Skeletal muscle satellite cell (primary cell): Measurements from ENCODE around the gene ENAH.
A peak's percentile ranks its signal among the peaks of the same experiment; 100 is the strongest.

Source experiments
- H3K27me3 ChIP-seq: 2 replicates; pipeline ENCODE4 v1.7.0; 2013; ENCODE audit warnings: low read length; ENCODE audit not compliant: control insufficient read depth, insufficient read depth
- H3K36me3 ChIP-seq: 2 replicates; pipeline ENCODE4 v1.7.0; 2013; ENCODE audit warnings: mild to moderate bottlenecking, control low read depth, low read length; ENCODE audit not compliant: insufficient read depth
- H3K4me1 ChIP-seq: 2 replicates; pipeline ENCODE4 v1.7.0; 2013; ENCODE audit warnings: low read length; ENCODE audit not compliant: control insufficient read depth, insufficient read depth
- H3K4me2 ChIP-seq: 2 replicates; pipeline ENCODE4 v1.7.0; 2013; ENCODE audit warnings: mild to moderate bottlenecking, low read length
- H3K4me3 ChIP-seq: 2 replicates; pipeline ENCODE4 v1.7.0; 2013; ENCODE audit warnings: low read length
- H3K9ac ChIP-seq: 2 replicates; pipeline ENCODE4 v1.7.0; 2013; ENCODE audit warnings: mild to moderate bottlenecking, low read depth, low read length, moderate library complexity
- H3K9me3 ChIP-seq: replicated peaks from 2 replicates; pipeline ENCODE4 v1.7.0; 2013; ENCODE audit warnings: mild to moderate bottlenecking, control low read depth, low read length

Gene ENAH

GRCh38 chr1:225498549-225499136, 154.3 kb downstream of the ENAH start:
- Histone ChIP-seq H3K4me2 (no peak overlapping the region), H3K4me1 (peaks cover 4% of the 10 kb centered on the region), H3K36me3 (peaks cover 40% of the 10 kb centered on the region), H3K4me3 (no peak overlapping the region), H3K9me3 (no peaks in the 10 kb centered on the region), H3K27me3 (no peaks in the 10 kb centered on the region), H3K9ac (no peak overlapping the region)

- Histone ChIP-seq H3K4me2 (no peak overlapping the region), H3K4me3 (no peak overlapping the region), H3K27me3 (no peaks in the 10 kb centered on the region), H3K36me3 (peaks cover 26% of the 10 kb centered on the region), H3K9me3 (no peaks in the 10 kb centered on the region), H3K4me1 (peaks cover 4% of the 10 kb centered on the region), H3K9ac (no peak overlapping the region)
Measured at GRCh38 chr1:225494789-225495359, 158.0 kb downstream of the ENAH start.

DNA sequence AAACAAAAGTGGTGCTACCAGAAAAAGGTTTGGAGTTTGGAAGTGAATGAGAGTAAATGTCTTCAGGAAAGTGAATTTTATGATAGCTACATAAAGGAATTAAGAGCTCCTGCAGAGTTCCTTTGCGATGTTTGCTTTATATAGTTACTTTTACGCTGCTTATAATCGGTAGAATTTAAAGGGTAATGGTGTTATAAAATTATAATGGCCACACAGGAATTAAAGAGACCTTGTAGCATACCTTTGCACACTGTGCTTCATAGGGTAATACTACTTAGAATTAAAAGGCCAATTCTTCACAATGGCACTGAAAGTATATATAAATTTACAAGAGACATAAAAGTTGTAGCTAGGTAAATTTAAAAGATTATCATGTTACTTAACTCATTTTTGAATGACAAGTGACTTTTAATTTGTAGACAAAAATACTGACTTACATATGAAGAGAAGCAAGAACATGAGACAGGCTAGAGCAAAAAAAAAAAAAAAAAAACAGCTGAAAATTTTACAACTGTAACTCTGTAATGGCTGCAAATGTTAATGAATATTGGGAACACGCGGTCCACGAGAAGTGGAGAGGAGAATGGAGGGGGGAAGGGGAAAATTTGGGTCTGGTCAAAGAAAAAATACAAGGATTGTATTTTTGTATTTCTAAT, 159.2 kb downstream of the ENAH start:
- Histone ChIP-seq H3K4me3 (no peak overlapping the region), H3K36me3 (peaks cover 27% of the 10 kb centered on the region), H3K4me1 (peaks cover 2% of the 10 kb centered on the region), H3K27me3 (no peaks in the 10 kb centered on the region), H3K9me3 (no peaks in the 10 kb centered on the region), H3K9ac (no peak overlapping the region), H3K4me2 (no peak overlapping the region)

- no peak overlapping the region for H3K9ac ChIP-seq
- peaks cover 3% of the 10 kb centered on the region for H3K27me3 ChIP-seq
- H3K4me3 ChIP-seq, result no peak overlapping the region
- no peaks in the 10 kb centered on the region for H3K4me1 ChIP-seq
- no peaks in the 10 kb centered on the region for H3K9me3 ChIP-seq
- H3K4me2 ChIP-seq, result no peak overlapping the region
- peaks cover 4% of the 10 kb centered on the region for H3K36me3 ChIP-seq
Measured at GRCh38 chr1:225488676-225489075, 164.2 kb downstream of the ENAH start.

DNA sequence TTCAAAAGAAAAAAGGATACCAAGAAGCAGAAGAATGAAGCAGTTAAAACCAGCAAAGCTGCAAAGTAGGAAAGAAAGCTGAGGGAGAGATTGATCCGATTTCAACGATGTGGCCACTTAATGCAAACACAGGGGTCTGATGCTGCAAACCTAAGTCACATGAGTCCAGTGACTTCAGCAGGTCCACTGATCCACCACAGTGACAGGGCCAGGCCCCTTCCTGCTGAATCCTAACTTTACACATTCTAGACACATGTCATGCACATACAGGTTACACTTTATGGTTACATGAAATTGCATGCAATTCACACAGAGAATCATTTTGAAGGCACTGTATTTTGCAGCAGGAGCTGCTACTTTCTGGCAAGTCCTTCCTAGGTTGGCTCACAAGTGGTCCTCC, 166.1 kb downstream of the ENAH start:
- Histone ChIP-seq H3K36me3 (peaks cover 3% of the 10 kb centered on the region), H3K4me1 (peaks cover 8% of the 10 kb centered on the region), H3K4me2 (no peak overlapping the region), H3K27me3 (peaks cover 12% of the 10 kb centered on the region), H3K9me3 (no peaks in the 10 kb centered on the region), H3K4me3 (no peak overlapping the region), H3K9ac (no peak overlapping the region)

DNA sequence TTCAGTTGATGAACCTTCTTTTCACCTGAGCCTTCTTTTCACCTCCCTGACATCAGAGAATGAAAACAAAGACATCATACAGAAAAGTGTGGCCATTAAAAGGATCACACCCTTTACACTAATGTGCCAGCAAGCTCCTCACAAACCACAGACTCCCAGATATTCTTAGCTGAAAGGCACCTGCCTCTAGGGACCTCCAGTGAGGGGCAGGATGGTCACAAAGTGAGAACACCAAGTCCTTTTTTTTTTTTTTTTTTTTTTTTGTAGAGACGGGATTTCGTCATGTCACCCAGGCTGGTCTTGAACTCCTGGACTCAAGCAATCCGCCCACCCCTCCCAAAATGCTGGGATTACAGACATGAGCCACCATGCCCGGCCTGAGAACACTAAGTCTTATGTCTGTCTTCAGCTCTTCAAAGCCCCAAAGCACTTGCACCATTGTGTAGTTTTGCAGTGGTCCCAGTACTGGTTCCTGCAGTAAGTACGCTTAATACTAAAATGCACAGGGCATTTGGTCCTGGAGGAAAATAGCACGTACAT, 166.9 kb downstream of the ENAH start:
- H3K4me3 ChIP-seq, result no peak overlapping the region
- no peak overlapping the region for H3K4me2 ChIP-seq
- H3K27me3 ChIP-seq, result peaks cover 19% of the 10 kb centered on the region
- peaks cover 3% of the 10 kb centered on the region for H3K36me3 ChIP-seq
- H3K9me3 ChIP-seq, result no peaks in the 10 kb centered on the region
- peaks cover 8% of the 10 kb centered on the region for H3K4me1 ChIP-seq
- no peak overlapping the region for H3K9ac ChIP-seq

DNA sequence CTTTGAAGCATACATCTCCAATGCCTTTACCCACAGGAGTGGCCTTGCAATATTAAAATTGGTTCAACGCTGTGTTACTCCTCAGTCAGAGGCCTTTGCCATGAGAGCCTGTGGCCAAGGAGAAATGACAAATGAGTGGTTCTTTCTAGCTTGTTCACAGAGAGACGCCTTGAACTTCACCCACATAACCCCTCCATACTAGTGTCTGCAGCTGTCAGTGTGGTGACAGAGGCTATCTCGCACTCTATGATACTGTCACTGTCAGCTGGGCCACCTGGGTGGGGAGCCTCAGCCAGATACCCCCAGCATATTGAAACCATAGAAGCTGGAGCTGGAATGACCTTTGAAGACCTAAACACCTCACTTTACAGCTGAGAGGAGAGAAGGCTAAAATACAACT, 167.7 kb downstream of the ENAH start:
- H3K36me3 ChIP-seq, result peaks cover 3% of the 10 kb centered on the region
- H3K9ac ChIP-seq, result no peak overlapping the region
- peaks cover 20% of the 10 kb centered on the region for H3K27me3 ChIP-seq
- no peak overlapping the region for H3K4me3 ChIP-seq
- H3K4me1 ChIP-seq, result peaks cover 8% of the 10 kb centered on the region
- no peak overlapping the region for H3K4me2 ChIP-seq
- no peaks in the 10 kb centered on the region for H3K9me3 ChIP-seq

DNA sequence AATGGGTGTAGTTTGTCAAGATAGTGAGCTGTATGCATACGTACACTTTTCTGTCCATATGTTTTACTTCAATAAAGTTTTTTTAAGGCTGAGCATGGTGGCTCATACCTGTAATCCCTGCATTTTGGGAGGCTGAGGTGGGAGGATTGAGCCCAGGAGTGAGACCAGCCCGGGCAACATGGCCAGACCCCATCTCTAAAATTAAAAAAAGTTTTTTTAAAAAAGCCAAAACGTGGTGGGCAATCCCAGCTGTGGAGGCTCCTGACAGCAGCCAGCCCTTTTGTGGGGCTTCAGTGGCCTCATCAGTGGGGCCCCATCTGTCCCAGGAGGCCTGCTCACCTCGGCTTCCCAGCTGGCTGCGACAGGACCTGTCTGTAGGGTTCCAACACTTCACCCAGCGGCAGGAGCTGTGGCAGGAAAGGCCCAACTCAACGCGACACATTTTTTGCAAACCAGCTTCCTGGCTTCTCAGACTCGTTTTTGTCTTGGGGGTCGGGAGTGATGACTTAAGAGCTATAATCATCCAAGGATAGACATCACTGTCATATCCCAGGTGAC, 168.2 kb downstream of the ENAH start:
- Histone ChIP-seq H3K9ac (no peak overlapping the region), H3K4me3 (no peak overlapping the region), H3K4me1 (peaks cover 8% of the 10 kb centered on the region), H3K36me3 (peaks cover 3% of the 10 kb centered on the region), H3K4me2 (no peak overlapping the region), H3K27me3 (peaks cover 20% of the 10 kb centered on the region), H3K9me3 (no peaks in the 10 kb centered on the region)

- no peaks in the 10 kb centered on the region for H3K9me3 ChIP-seq
- H3K4me1 ChIP-seq, result peaks cover 8% of the 10 kb centered on the region
Measured at GRCh38 chr1:225483818-225484656, 168.9 kb downstream of the ENAH start.

GRCh38 chr1:225482421-225482950, 170.4 kb downstream of the ENAH start:
- Histone ChIP-seq H3K36me3 (no peaks in the 10 kb centered on the region), H3K4me3 (no peak overlapping the region), H3K9ac (no peak overlapping the region), H3K9me3 (no peaks in the 10 kb centered on the region), H3K4me2 (peak overlapping the region; percentile 4), H3K4me1 (peaks cover 8% of the 10 kb centered on the region), H3K27me3 (peaks cover 20% of the 10 kb centered on the region)

More at GRCh38 chr1:225483818-225484656, 168.9 kb downstream of the ENAH start:
- peaks cover 20% of the 10 kb centered on the region for H3K27me3 ChIP-seq
- no peak overlapping the region for H3K9ac ChIP-seq
- no peak overlapping the region for H3K4me3 ChIP-seq
- H3K36me3 ChIP-seq, result peaks cover under 1% of the 10 kb centered on the region
- H3K4me2 ChIP-seq, result no peak overlapping the region

DNA sequence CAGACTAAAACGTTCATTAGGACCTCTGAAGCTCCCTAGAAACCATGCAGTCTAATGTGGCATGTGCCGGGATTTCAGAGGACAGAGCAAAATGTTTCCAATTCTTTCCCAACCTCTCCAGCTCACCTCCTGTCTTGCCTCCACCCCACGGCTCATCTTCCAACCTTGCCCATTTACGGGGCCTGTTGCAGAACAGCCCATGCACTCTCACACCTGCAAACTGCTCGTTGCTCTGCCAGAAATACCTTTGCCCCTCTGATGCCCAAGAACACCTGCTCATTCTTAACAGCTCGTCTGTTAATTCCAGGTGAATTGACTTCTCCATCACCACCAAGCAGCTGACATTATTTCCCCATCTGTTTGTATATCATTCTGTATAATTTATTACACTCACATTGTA, 171.2 kb downstream of the ENAH start:
- H3K4me1 ChIP-seq, result peaks cover 8% of the 10 kb centered on the region
- peaks cover 20% of the 10 kb centered on the region for H3K27me3 ChIP-seq
- no peaks in the 10 kb centered on the region for H3K9me3 ChIP-seq
- H3K9ac ChIP-seq, result no peak overlapping the region
- H3K4me3 ChIP-seq, result no peak overlapping the region
- no peak overlapping the region for H3K4me2 ChIP-seq
- H3K36me3 ChIP-seq, result no peaks in the 10 kb centered on the region
